ENCODE measurements around the gene MIA2. TPM values are rescaled to one million over a fixed set of nuclear protein-coding genes. Genes with fewer than 3 reads are reported as not detected.
A peak's percentile ranks its signal among the peaks of the same experiment; 100 is the strongest.

MIA2 gene
- total and polyA plus RNA-seq, 2 experiments from 2014 or later: 9.5 to 10.9 TPM

GRCh38 chr14:39258782-39259545 is 25.2 kb downstream of the MIA2 start:
- Histone ChIP-seq H3K9me2 (ENCODE audit: insufficient read depth) (no peaks in the 10 kb centered on the region), H3K4me2 (no peak overlapping the region), H3K79me2 (replicated peaks; ENCODE audit: insufficient read depth) (no peaks in the 10 kb centered on the region), H3K4me1 (ENCODE audit: insufficient read depth) (no peaks in the 10 kb centered on the region), H3K27me3 (ENCODE audit: insufficient read depth) (no peaks in the 10 kb centered on the region), H2AFZ (peak overlapping the region; percentile 66; the same call in 1 of the 2 replicates), H3F3A (replicated peaks; ENCODE audit: low read depth) (no peaks in the 10 kb centered on the region), H3K27ac (ENCODE audit: low read depth) (no peak overlapping the region), H3K4me3 (no peak overlapping the region), H4K20me1 (replicated peaks; ENCODE audit: insufficient read depth) (no peaks in the 10 kb centered on the region), H3K36me3 (ENCODE audit: insufficient read depth) (no peaks in the 10 kb centered on the region)
- H3K27ac Mint-ChIP-seq: no peak overlapping the region
- no peak overlapping the region for H3K4me3 Mint-ChIP-seq
- H3K36me3 Mint-ChIP-seq (ENCODE audit: low read depth): no peaks in the 10 kb centered on the region
- peaks cover 19% of the 10 kb centered on the region; the same call in 2 of the 3 replicates for H3K9me3 Mint-ChIP-seq
- TF ChIP-seq CREB1 (CRISPR knock-in tag; IDR thresholded peaks at IDR 0.05; ENCODE audit: low read depth) (no peak), EZH2phosphoT487 (IDR thresholded peaks at IDR 0.05; ENCODE audit: unreplicated experiment) (no peak), ZNF114 (CRISPR knock-in tag; IDR thresholded peaks at IDR 0.05) (no peak), EZH2 (IDR thresholded peaks at IDR 0.05; ENCODE audit: low read depth, unreplicated experiment) (no peak), STAT1 (IDR thresholded peaks at IDR 0.05; ENCODE audit: unreplicated experiment) (no peak), ZNF462 (CRISPR knock-in tag; IDR thresholded peaks at IDR 0.05) (no peak), POLR2AphosphoS5 (IDR thresholded peaks at IDR 0.05; ENCODE audit: low read depth) (no peak), ZNF331 (CRISPR knock-in tag; IDR thresholded peaks at IDR 0.05; ENCODE audit: low read depth) (no peak), JUNB (IDR thresholded peaks at IDR 0.05; ENCODE audit: unreplicated experiment) (no peak), NANOG (IDR thresholded peaks at IDR 0.05; ENCODE audit: borderline replicate concordance) (no peak)
- TF ChIP-seq, protein P1, sequence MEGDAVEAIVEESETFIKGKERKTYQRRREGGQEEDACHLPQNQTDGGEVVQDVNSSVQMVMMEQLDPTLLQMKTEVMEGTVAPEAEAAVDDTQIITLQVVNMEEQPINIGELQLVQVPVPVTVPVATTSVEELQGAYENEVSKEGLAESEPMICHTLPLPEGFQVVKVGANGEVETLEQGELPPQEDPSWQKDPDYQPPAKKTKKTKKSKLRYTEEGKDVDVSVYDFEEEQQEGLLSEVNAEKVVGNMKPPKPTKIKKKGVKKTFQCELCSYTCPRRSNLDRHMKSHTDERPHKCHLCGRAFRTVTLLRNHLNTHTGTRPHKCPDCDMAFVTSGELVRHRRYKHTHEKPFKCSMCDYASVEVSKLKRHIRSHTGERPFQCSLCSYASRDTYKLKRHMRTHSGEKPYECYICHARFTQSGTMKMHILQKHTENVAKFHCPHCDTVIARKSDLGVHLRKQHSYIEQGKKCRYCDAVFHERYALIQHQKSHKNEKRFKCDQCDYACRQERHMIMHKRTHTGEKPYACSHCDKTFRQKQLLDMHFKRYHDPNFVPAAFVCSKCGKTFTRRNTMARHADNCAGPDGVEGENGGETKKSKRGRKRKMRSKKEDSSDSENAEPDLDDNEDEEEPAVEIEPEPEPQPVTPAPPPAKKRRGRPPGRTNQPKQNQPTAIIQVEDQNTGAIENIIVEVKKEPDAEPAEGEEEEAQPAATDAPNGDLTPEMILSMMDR (conservative IDR thresholded peaks at IDR 0.05; ENCODE audit: low read depth in 2 of 2): no peak
- TF ChIP-seq, protein P2, sequence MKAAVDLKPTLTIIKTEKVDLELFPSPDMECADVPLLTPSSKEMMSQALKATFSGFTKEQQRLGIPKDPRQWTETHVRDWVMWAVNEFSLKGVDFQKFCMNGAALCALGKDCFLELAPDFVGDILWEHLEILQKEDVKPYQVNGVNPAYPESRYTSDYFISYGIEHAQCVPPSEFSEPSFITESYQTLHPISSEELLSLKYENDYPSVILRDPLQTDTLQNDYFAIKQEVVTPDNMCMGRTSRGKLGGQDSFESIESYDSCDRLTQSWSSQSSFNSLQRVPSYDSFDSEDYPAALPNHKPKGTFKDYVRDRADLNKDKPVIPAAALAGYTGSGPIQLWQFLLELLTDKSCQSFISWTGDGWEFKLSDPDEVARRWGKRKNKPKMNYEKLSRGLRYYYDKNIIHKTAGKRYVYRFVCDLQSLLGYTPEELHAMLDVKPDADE (IDR thresholded peaks at IDR 0.05): no peak
- TF ChIP-seq, protein P3, sequence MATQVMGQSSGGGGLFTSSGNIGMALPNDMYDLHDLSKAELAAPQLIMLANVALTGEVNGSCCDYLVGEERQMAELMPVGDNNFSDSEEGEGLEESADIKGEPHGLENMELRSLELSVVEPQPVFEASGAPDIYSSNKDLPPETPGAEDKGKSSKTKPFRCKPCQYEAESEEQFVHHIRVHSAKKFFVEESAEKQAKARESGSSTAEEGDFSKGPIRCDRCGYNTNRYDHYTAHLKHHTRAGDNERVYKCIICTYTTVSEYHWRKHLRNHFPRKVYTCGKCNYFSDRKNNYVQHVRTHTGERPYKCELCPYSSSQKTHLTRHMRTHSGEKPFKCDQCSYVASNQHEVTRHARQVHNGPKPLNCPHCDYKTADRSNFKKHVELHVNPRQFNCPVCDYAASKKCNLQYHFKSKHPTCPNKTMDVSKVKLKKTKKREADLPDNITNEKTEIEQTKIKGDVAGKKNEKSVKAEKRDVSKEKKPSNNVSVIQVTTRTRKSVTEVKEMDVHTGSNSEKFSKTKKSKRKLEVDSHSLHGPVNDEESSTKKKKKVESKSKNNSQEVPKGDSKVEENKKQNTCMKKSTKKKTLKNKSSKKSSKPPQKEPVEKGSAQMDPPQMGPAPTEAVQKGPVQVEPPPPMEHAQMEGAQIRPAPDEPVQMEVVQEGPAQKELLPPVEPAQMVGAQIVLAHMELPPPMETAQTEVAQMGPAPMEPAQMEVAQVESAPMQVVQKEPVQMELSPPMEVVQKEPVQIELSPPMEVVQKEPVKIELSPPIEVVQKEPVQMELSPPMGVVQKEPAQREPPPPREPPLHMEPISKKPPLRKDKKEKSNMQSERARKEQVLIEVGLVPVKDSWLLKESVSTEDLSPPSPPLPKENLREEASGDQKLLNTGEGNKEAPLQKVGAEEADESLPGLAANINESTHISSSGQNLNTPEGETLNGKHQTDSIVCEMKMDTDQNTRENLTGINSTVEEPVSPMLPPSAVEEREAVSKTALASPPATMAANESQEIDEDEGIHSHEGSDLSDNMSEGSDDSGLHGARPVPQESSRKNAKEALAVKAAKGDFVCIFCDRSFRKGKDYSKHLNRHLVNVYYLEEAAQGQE (IDR thresholded peaks at IDR 0.05; ENCODE audit: unreplicated experiment): no peak
- no peaks in the 10 kb centered on the region for H3K4me1 Mint-ChIP-seq
- no peak for ATAC-seq
- no peak for DNase-seq (ENCODE audit: low spot score)
- H3K27me3 Mint-ChIP-seq (ENCODE audit: insufficient read depth, low read depth, poor library complexity): peaks cover 2% of the 10 kb centered on the region
